NCI-H526 treated with DMSO at 0.1 percent for 48 hours (cell line): ENCODE data around the gene GAS2L1.

ENCODE experiments used
- DNase-seq: peaks from one replicate; lab custom pipeline; 2025; lab: John Stamatoyannopoulos, UW

The GAS2L1 gene

GRCh38 chr22:29306175-29306834 lies at the start of gene GAS2L1:
TSS of gene GAS2L1 (plus strand) at chr22:29306650. CDS start at chr22:29308106, 1,456 bp downstream.
- DNase-seq, result peak; percentile 56

DNA sequence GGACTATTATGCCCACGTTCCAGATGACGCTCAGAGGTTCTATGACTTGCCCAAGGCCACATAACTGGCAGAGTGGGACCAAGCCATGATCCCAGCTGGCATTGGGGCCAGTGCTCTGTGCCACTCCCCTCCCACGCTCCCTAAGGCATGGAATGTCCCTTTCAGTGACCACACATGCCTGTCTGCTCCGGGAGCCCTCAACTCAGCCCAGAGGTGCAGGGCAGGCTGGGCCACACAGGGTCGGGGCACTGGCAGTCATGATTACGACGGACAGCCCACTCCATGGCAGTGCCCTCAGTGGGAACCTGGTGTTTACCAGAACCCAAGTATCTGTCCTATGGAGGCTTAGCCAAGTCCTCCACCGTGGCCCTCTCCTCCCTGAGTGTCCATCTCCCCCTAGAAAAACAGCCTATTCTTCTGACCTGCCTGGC lies 48.7 kb upstream of the GAS2L1 start:
- no peak for DNase-seq

- DNase-seq, result no peak
Measured at GRCh38 chr22:29258407-29259252, 47.8 kb upstream of the GAS2L1 start.

DNA sequence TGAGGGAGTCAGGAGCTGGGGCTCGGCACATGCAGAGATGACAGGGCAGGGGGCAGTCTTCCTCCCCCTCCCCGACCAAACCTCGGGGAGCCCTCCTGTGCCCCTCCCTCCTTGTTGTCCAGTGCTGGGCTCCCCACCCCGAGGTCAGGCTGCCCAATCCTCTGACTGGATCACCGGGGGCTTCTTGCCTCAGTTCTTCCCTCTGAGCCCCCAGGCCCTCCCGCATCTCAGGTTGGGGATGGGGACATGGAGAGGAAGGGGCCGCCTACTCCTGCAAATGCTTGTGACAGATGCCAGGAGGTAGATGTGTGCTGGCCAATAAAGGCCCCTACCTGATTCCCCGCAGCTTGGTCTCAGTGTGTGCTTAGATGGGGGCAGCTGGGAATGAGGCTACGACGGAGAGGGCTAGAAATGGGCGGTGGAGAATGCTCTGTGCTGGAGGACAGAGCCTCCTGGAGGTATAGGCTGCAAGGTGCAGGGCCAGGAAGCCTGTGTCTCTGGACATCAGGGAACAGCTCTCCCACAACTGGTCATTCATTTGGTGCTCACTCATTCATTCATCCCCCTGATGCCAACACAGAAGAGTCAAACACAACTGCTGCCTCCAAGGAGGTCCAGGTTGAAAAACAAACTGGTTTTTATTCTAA lies 47.1 kb upstream of the GAS2L1 start:
- no peak for DNase-seq

- no peak for DNase-seq
Measured at GRCh38 chr22:29260031-29260560, 46.4 kb upstream of the GAS2L1 start.

GRCh38 chr22:29260601-29261315 lies 45.7 kb upstream of the GAS2L1 start:
- DNase-seq, result no peak

DNA sequence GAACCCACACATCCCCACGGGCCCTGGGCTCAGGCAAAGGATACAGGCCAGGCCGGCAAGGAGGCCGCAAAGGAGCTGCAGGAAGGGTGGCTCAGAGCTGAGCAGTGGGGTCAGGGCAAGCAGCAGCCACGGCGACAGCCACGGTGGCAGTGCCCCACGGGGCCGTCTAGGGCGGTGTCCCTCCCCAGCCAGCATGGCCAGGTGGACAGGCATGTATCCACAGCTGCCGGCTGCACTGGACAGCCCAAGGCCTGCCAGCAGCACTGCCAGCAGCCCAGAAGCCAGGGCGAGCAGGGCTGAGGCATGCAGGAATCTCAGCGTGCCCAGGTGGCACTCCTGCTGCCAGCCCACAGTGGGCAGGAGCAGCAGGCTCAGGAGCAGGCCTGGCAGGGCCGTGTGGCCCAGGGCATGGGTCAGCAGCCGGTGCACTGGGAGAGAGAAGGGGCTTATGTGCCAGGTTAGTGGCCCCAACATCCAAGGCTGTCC lies 42.6 kb upstream of the GAS2L1 start:
- no peak for DNase-seq

- no peak for DNase-seq
Measured at GRCh38 chr22:29265305-29265704, 41.1 kb upstream of the GAS2L1 start.

GRCh38 chr22:29265929-29266328 lies 40.5 kb upstream of the GAS2L1 start:
- no peak for DNase-seq

DNA sequence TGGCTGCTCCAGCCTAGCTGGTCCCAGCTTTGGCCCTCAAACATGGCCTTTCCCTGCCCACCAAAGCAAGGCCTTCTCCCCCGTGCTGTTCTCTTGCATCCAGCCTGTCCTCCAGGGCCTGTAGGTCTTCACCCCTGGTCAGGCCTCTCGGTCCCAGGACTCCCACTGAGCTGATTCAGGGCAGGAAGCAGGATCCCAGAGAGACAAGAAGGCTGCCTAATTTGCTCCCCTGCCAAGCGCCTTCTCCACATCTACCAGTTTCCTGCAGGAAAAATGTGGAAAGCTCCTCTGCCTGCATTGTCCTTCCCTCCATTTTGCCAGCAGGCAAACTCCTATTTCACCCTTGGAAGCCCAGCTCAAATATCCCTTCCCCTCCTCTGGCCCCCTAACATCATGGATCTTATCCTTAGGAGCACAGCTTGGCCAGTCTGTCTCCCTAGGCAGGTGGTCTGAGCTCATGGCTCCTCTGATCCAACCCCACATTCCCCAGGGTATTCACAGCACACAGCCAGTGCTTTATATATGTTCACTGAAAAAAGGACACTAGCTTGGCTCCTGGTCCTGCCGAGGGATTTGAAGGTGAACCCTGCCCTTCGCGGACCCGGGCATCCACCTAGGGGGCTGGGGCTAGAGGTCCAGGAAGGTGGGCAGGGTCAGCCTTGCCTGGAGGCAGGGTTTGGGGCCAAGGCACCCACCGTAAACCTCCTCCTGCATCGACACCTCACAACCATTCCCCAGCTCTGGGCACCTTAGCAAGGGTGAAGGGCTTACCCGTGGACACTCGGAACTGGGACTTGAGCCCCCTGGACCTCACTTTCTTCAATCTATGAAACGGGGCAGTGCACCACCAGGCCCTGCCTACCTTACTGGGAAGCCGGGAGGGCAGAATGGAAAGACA lies 39.6 kb upstream of the GAS2L1 start:
- no peak for DNase-seq

- no peak for DNase-seq
Measured at GRCh38 chr22:29267462-29267857, 39.0 kb upstream of the GAS2L1 start.

- DNase-seq, result peak; percentile 81
Measured at GRCh38 chr22:29267858-29268510, 38.5 kb upstream of the GAS2L1 start, which contains the start of the genes EWSR1 and RHBDD3. TSS of gene EWSR1 (plus strand) at chr22:29268268. CDS start at chr22:29268337, 69 bp downstream. TSS of gene RHBDD3 (minus strand) at chr22:29267981. CDS start at chr22:29265626, 2,355 bp downstream.

DNA sequence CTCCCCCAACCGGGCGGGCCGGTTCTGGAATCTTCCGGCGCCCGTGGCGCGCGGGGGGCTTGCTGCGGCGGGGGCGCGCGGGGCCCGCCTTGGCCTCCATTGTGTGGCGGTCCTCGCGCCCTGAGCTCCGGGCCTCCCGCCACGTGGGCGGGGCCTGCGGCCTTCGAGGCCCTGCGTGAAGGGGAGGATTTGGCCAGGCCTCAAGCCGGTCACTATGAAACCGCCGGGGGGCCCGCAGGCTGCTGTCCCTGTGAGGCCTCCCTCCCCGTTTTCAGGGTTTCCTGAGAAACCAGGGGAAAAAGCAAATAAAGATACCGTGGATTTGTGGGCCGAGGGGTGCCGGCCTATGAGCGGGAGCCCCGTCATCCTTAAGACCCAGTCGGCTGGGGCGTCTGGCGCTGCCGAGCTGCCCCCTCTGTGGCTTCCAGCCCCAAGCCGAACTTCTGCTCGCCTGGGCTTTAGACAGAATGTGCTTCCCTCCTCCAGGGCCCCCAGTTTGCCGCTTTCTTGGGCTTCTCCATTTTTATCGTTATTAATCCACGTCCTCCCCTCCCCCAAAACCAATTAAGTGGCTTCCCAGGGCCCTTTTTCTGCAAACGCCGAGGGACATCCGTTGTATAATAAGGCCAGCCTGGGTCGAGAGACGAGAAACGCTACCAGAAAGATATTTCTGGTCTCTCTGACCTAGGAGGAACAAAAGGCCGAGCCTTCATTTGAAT lies 37.8 kb upstream of the GAS2L1 start:
- no peak for DNase-seq

GRCh38 chr22:29269230-29269604 lies 37.2 kb upstream of the GAS2L1 start:
- DNase-seq, result no peak

DNA sequence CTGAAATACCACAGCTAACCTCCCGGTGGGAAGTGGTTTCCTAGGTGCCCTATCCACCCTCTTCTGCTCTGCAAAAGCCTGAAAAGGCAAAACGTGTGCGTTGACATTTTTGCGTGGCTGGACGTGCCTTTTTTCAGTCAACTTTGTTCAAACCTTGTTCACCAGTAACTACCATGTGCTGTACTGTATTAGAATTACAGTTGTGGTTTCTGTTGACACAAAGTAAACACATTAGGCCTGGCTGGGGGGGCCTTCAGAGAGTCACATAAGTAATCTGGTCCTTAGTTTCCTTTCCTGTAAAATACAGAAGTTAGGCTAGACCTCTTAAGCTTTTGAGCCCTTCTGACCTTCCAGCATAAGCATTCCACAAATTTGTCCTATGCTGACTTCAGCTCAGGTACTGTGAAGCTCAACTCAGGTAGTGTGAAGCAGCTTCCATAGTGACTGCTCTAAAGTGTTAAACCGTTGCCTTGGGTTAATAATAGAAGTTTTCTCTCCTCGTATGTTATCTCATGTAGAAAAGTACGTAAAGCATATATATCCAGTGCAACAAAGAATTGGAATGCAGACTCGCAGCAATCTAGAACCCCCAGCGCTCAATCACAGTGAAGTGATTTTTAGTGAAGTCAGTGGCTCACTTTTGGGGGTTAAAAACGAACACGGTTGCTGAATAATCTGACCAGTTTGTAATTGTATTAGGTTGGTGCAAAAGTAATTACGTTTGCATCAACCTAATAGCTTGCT lies 36.5 kb upstream of the GAS2L1 start:
- no peak for DNase-seq

DNA sequence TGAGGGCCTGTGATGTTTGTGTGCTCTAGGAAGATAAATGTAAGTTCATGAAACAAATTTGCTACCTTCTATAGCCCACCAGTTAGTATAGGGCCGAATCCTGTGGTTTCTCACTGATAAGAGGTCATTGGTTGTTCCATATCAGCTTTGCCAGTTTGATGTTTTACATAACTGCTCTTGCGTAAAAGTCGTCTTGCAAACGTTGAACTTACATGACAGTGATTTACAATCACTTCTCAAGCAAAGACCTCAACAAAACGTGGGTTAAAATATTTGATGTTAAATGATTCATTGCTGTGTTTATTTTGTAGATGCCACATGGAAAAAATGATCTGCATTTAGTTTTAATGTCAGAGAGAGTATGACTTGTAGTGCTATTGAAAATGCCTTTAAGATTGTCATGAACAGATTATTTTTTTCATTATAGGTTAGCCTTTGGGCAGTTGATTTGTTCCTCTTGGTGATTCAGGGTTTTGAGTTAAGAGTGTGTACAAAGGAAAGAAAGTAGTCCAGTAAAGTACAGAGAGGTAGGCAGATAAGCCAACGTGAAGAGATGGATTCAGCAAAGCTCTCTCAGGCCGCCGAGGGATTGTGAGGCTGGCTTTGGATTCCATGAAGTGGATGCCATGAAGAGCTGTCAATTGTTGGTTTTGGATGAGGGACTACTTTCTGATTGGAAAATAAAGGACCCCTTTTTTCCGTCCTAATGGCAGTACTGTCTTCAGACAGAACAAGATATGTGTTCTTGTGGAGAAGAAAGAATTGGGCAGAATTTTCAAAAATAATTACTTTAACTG lies 35.8 kb upstream of the GAS2L1 start:
- no peak for DNase-seq

DNA sequence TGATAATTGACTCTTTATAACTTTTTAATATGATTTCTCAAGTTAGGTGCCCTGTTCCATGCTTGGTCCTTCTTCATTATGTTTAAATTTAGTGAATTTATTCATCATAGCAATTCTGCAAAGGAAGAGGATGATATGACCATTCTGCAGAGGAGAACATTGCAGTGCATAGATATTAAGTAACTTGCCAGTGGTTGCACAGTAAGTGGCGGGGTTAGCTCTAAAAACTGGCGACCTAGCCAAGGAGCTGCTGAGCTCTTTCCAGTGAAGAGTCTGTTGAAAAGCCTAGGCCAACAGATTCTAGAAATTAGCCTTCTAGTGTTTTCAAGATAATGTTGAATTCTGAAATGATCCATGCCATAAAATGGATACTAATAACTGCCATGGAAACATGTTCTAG lies 33.8 kb upstream of the GAS2L1 start:
- DNase-seq, result no peak

DNA sequence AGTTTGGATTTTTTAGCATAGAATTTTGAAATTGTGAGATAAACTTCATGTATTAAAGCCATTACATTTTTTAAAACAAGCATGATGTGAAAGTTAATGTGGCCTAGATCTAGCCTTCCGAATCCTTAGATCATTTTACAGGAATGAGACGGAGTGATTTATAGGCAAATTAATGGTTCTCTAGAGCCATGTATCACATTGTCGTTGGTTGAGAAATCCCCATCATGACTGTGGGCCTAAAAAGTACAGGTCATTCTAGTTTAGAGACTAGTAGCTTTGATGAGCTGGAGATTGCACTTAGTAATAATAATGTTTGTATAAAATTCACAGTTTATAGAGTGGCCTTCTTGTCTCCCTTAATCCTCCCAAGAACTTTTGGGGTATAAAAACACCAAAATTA lies 31.3 kb upstream of the GAS2L1 start:
- no peak for DNase-seq
